Transverse colon (tissue), 4 donors: ENCODE data around the gene SLC17A9. TPM values are rescaled to one million over a fixed set of nuclear protein-coding genes. Genes with fewer than 3 reads are reported as not detected.
A peak's percentile ranks its signal among the peaks of the same experiment; 100 is the strongest.

Experiments used
- DNase-seq: peaks from one replicate; pipeline ENCODE4 v3.0.0-alpha.2; 2019
- H3K27ac ChIP-seq, 4 donors: fragments of 200-600 bp; sonication (generic); 2 replicates each; pipeline ENCODE4 v1.5.1; 2016 to 2018; ENCODE audit warnings: inconsistent platforms in 4 of 4
- H3K27me3 ChIP-seq: fragments of 200-600 bp; sonication (generic); 2 replicates; pipeline ENCODE4 v1.5.1; 2017; ENCODE audit warnings: inconsistent platforms
- H3K36me3 ChIP-seq, 4 donors: fragments of 200-600 bp; sonication (generic); 2 replicates each; pipeline ENCODE4 v1.5.1; 2017 to 2019; ENCODE audit warnings: inconsistent platforms in 4 of 4
- H3K4me1 ChIP-seq, 4 donors: fragments of 200-600 bp; sonication (generic); 2 replicates each; pipeline ENCODE4 v1.5.1; 2017 to 2020; ENCODE audit warnings: inconsistent platforms in 4 of 4
- H3K4me3 ChIP-seq, 4 donors: fragments of 200-600 bp; sonication (generic); 1 replicate in 1 of 4; 2 replicates in 3 of 4; pipeline versions ENCODE4 v1.5.1 to v1.6.1; 2017 to 2019; ENCODE audit warnings: inconsistent platforms in 4 of 4
- H3K9me3 ChIP-seq, 2 donors: fragments of 200-600 bp; sonication (generic); 2 replicates each; pipeline ENCODE4 v1.5.1; 2017 to 2019; ENCODE audit warnings: inconsistent platforms in 2 of 2
- EP300 ChIP-seq: sonication (generic); formaldehyde crosslinking; IDR thresholded peaks from one replicate; pipeline ENCODE4 v1.6.1; 2017; ENCODE audit warnings: antibody characterized with exemption, low read depth
- POLR2A ChIP-seq: fragments of 450-650 bp; IDR thresholded peaks from one replicate; pipeline ENCODE4 v1.6.1; 2016; ENCODE audit warnings: antibody characterized with exemption, mild to moderate bottlenecking, moderate library complexity
- POLR2AphosphoS5 ChIP-seq, 3 donors: sonication (generic); formaldehyde crosslinking; IDR thresholded peaks; one replicate each; pipeline ENCODE4 v1.6.1; 2016; ENCODE audit warnings: antibody characterized with exemption in 3 of 3
- WGBS, 2 donors: methylation state at CpG; one replicate each; pipeline ENCODE4 v1.1.5; 2018; ENCODE audit warnings: low coverage in 1 of 2; 5-methylcytosine and 5-hydroxymethylcytosine counted together
- in situ Hi-C, 4 donors: fragments of 200-750 bp; cut with MboI; loops; one replicate each; pipeline versions ENCODE4 v1.15.0 to v1.15.1; 2017; ENCODE audit warnings: low sequenced_read_pairs in 3 of 4, low pct_ligation_motif_present in 1 of 4, low pct_unique_long_range_greater_than_20kb in 1 of 4
- intact Hi-C: fragments of 100-400 bp; cut with DNase I; formaldehyde crosslinking; loops from one replicate; pipeline ENCODE4 v1.15.1; 2023; ENCODE audit warnings: low total_unique reads
- total RNA-seq, 4 donors: library from RNA; depleted of rRNA; stranded (reverse); fragments of >200 nt; gene quantifications; one replicate each; pipeline ENCODE4 v1.1.0, GENCODE V29; 2016
- TF ChIP-seq, protein P1 (sequence below), 5 experiments: fragments of 200-600 bp in 3 of 5; fragments of 450-650 bp in 2 of 5; sonication (generic) in 3 of 5; IDR thresholded peaks; 1 replicate in 2 of 5; 2 replicates in 3 of 5; pipeline ENCODE4 v1.5.1; 2016 to 2017; ENCODE audit warnings: antibody characterized with exemption in 5 of 5, inconsistent platforms in 3 of 5, mild to moderate bottlenecking in 2 of 5, moderate library complexity in 1 of 5

Gene SLC17A9
- total RNA-seq, 4 donors from 2014 or later, result 2.8 to 32.9 (median 4.6) TPM

DNA sequence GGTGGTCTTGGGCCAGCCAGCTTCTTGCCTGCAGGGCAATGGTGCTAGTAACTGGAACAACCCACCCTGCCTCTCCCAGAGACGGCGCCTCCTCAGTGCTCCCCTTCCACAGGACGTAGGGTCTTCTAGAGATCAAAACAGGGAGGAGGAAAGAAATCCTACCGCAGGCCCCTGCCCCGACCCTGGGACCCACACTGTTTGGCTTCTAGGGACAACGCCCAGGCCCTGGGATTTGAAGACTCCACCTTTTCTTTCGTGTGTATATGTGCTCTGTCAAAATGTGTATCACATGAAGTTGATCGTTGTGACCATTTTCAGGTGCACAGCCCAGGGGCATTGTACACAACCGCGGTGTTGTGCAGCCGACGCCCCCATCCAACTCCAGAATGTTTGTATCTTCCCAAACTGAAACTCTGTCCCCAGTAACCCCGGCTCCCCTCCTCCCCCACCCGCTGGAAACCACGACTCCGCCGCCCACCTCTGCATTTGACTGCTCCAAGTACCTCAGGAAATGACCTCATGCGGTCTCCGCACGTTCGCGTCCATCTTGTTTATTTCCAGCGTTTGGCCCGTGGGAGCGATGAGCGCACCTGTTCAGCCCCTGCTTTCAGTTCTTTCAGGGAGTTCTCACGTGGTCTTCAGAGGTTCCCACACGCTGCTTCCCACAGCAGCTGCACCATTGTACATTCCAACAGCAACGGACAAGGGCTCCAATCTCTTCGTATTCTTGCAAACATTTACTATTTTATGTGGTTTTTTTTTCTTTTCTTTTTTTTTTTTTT, 57.7 kb downstream of the SLC17A9 start:
- Histone ChIP-seq H3K36me3 (no peaks in the 10 kb centered on the region), H3K9me3 (peaks cover 0 to 4% of the 10 kb centered on the region in 2 donors), H3K27me3 (peaks cover 100% of the 10 kb centered on the region), H3K4me3 (peak overlapping the region in 1 of 4 donors; percentile 4), H3K4me1 (peaks cover 0 to 19% (median 18%) of the 10 kb centered on the region in 4 donors), H3K27ac (peak overlapping the region in 1 of 4 donors; percentile 35)
- TF ChIP-seq EP300 (no peak), POLR2AphosphoS5 (IDR thresholded peaks at IDR 0.05) (no peak), POLR2A (no peak)
- TF ChIP-seq, protein P1, sequence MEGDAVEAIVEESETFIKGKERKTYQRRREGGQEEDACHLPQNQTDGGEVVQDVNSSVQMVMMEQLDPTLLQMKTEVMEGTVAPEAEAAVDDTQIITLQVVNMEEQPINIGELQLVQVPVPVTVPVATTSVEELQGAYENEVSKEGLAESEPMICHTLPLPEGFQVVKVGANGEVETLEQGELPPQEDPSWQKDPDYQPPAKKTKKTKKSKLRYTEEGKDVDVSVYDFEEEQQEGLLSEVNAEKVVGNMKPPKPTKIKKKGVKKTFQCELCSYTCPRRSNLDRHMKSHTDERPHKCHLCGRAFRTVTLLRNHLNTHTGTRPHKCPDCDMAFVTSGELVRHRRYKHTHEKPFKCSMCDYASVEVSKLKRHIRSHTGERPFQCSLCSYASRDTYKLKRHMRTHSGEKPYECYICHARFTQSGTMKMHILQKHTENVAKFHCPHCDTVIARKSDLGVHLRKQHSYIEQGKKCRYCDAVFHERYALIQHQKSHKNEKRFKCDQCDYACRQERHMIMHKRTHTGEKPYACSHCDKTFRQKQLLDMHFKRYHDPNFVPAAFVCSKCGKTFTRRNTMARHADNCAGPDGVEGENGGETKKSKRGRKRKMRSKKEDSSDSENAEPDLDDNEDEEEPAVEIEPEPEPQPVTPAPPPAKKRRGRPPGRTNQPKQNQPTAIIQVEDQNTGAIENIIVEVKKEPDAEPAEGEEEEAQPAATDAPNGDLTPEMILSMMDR (IDR thresholded peaks at IDR 0.05), result no peak
- DNase-seq, result peak; percentile 73
- in situ Hi-C loops (loop anchor here in 3 of 4 donors (5.0 to 25.0 kb wide), 2 partner anchors 118 to 123 kb away; no protein-coding TSS in a partner anchor), intact Hi-C loops (loop anchor here (2.0 to 5.0 kb wide), 2 partner anchors 37 to 103 kb away; no protein-coding TSS in a partner anchor)
- 19 to 34% methylated on average over 20 to 30 of the region's 30 CpGs for WGBS, 2 donors

DNA sequence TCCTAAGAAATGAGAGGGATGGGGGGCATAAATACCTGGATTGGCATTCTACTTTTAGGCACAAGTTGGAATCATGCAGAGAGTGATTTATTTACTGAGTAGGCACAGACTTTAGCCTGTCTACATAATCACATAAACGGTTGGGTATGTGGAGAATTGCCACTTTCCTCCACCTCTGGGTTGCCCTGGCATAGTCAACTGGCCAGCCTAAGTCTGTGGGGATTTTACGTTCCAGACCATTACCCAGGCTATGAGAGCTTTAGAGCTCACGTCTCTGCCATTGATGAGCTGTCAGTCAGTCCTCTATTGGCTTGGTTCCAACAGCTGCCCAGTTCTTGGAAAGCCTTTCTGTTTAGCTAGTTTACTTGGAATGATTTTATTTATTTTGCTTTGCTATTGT, 59.3 kb downstream of the SLC17A9 start:
- TF ChIP-seq, protein P1 (IDR thresholded peaks at IDR 0.05), result no peak
- TF ChIP-seq EP300 (no peak), POLR2AphosphoS5 (IDR thresholded peaks at IDR 0.05) (no peak), POLR2A (no peak)
- H3K4me3 ChIP-seq, result no peak overlapping the region
- in situ Hi-C loops, result loop anchor here in 3 of 4 donors (5.0 to 25.0 kb wide), 2 partner anchors 119 to 124 kb away; no protein-coding TSS in a partner anchor
- H3K9me3 ChIP-seq, result peaks cover 0 to 4% of the 10 kb centered on the region in 2 donors
- DNase-seq, result no peak
- peaks cover 0 to 16% (median 14%) of the 10 kb centered on the region in 4 donors for H3K4me1 ChIP-seq
- H3K27ac ChIP-seq, result no peak overlapping the region
- intact Hi-C loops, result no loop called here
- WGBS, 2 donors, result 16% methylated on average over 3 of the region's 3 CpGs; no CpG with 5 or more reads in 1 of the 2 donors
- H3K36me3 ChIP-seq, result no peaks in the 10 kb centered on the region
- H3K27me3 ChIP-seq, result peaks cover 100% of the 10 kb centered on the region

GRCh38 chr20:63013207-63013606, 60.7 kb downstream of the SLC17A9 start:
- H3K36me3 ChIP-seq, result no peaks in the 10 kb centered on the region
- intact Hi-C loops (no loop called here), in situ Hi-C loops (loop anchor here in 3 of 4 donors (5.0 to 25.0 kb wide), 2 partner anchors 121 to 126 kb away; no protein-coding TSS in a partner anchor)
- DNase-seq, result no peak
- peaks cover 0 to 9% (median 8%) of the 10 kb centered on the region in 4 donors for H3K4me1 ChIP-seq
- H3K27ac ChIP-seq, result no peak overlapping the region
- TF ChIP-seq POLR2AphosphoS5 (IDR thresholded peaks at IDR 0.05) (no peak), EP300 (no peak), POLR2A (no peak)
- TF ChIP-seq, protein P1 (IDR thresholded peaks at IDR 0.05), result no peak
- H3K9me3 ChIP-seq, result peaks cover 0 to 4% of the 10 kb centered on the region in 2 donors
- H3K27me3 ChIP-seq, result peaks cover 100% of the 10 kb centered on the region
- no peak overlapping the region for H3K4me3 ChIP-seq

- Histone ChIP-seq H3K36me3 (no peaks in the 10 kb centered on the region), H3K27me3 (peaks cover 97% of the 10 kb centered on the region), H3K9me3 (peaks cover 0 to 4% of the 10 kb centered on the region in 2 donors), H3K27ac (no peak overlapping the region), H3K4me3 (no peak overlapping the region), H3K4me1 (peaks cover 0 to 1% (median under 1%) of the 10 kb centered on the region in 4 donors)
- intact Hi-C loops, result no loop called here
- no peak for DNase-seq
- TF ChIP-seq EP300 (no peak), POLR2A (no peak), POLR2AphosphoS5 (IDR thresholded peaks at IDR 0.05) (no peak)
- TF ChIP-seq, protein P1 (IDR thresholded peaks at IDR 0.05), result no peak
- WGBS, 2 donors, result 25 to 28% methylated on average over 5 to 12 of the region's 12 CpGs
- in situ Hi-C loops, result loop anchor here in 3 of 4 donors (5.0 to 25.0 kb wide), 2 partner anchors 122 to 127 kb away; no protein-coding TSS in a partner anchor
These were observed 61.8 kb downstream of the SLC17A9 start for GRCh38 chr20:63014287-63014686.
